GM12891 (cell line): ENCODE data around the gene CROCC2.

Experiments used
- PAX5 ChIP-seq: IDR thresholded peaks from 2 replicates; pipeline ENCODE4 v1.6.1; 2011; ENCODE audit warnings: low read length, moderate library complexity, mild to moderate bottlenecking; ENCODE audit not compliant: insufficient read depth, severe bottlenecking
- POLR2A ChIP-seq: IDR thresholded peaks from 2 replicates; pipeline ENCODE4 v1.6.1; 2011; ENCODE audit warnings: low read depth, low read length, control low read depth
- POLR2AphosphoS5 ChIP-seq: IDR thresholded peaks from 2 replicates; pipeline ENCODE4 v1.6.1; 2011; ENCODE audit warnings: low read depth, low read length, control low read depth
- SPI1 ChIP-seq: IDR thresholded peaks from 2 replicates; pipeline ENCODE4 v1.6.1; 2011; ENCODE audit warnings: low read depth, low read length, control low read depth
- TAF1 ChIP-seq: IDR thresholded peaks from 2 replicates; pipeline ENCODE4 v1.6.1; 2011; ENCODE audit warnings: low read depth, low read length, control low read depth

- TF ChIP-seq POLR2AphosphoS5 (no peak), POLR2A (no peak), TAF1 (no peak), SPI1 (no peak), PAX5 (no peak)
Measured at GRCh38 chr2:240946046-240946445, 39.9 kb downstream of the CROCC2 start.
